Activated CD4-positive, CD25-positive, alpha-beta regulatory T cell treated with anti-CD3 and anti-CD28 coated beads, Interleukin-2, amount 50 U/mL, for 16 hours (primary cell): ENCODE measurements around the gene SLC6A18.

Experiments used
- DNase-seq: peaks from one replicate; pipeline ENCODE4 v3.0.0-alpha.2; 2020; ENCODE audit warnings: low read depth, low spot score

Gene SLC6A18

DNA sequence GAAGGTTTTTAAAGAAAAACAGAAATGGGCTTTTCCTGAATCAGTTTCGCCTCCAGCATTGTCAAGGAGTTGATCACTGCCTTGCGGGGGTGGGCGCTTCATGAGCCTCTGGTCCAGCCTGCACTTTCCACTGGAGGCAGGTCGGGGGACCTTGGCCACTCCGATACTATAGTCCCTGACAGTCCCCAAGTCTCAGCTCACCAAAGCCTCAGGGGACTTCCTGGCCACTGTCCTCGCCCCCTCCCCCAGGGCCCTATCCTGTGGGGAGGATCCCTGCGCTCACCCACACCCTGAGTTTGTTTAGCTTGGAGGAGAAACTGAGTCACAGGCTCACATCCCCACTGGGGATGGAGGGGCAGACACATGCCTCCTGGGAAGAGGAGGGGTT lies 22.4 kb upstream of the SLC6A18 start:
- DNase-seq, result no peak

DNA sequence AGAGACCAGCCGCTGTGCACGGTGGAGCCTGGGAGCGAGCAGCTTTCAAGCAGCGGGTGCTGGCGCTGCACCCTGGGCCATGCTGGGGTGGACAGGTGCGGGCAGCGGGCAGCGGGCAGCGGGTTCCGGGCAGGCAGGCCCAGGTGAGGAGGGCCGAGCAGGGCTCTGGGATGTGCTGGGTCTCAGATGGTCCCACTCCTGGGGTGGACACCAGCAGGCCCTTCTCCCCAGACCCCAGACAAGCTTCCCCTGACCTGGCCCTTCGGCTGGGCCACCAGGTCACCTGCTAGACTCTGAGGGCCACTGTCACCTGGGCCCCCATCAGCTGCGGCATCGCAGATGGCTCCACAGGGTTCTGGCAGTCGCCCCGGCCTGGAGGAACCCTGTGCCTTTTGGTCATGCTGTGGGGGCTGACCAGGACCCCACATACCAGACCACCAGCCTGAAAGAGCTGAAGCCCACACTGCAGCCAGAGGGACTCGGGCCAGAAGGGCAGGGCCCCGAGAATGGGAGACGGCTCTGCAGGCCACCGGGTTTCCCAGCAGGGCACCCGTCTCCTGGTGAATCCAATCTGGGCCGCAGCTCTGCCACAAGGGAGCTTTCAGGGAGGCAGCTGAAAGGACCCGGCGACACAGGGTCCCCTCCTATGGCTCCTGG lies 21.7 kb upstream of the SLC6A18 start:
- no peak for DNase-seq

DNA sequence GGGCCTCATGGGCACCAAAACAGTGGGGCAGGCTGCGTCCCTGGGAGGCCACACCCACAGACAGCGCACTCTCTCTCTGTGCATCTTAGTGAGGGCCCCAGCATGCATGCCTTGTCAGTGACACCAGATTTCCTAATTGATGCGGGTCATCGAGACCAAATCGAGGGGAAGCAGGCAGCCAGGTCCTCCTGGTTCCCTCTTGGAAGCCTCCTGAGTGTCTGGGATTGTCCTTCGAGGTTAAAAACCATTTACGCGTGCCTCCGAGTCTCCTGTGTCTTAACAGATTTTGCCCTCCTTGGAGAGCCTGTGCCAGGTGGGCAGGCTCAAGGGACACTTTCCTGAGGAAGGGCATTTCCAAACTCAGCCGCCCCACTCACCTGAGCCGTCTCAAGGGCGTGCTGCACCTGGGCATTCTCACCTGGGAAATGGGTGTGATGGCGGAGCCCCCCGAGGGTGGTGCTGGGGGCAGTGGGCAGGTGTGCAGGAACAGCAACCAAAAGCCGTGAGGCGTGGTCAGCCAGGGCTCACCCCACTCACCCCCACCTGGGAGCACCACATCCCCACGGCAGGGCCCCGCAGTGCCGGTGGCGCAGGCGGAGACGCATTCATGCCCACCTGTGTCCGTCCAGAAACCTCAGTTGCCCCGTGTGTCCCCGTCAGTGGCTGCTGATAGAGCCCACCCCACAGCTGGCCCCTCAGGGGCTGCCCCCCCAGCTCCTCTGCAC lies 21.1 kb upstream of the SLC6A18 start:
- no peak for DNase-seq

DNA sequence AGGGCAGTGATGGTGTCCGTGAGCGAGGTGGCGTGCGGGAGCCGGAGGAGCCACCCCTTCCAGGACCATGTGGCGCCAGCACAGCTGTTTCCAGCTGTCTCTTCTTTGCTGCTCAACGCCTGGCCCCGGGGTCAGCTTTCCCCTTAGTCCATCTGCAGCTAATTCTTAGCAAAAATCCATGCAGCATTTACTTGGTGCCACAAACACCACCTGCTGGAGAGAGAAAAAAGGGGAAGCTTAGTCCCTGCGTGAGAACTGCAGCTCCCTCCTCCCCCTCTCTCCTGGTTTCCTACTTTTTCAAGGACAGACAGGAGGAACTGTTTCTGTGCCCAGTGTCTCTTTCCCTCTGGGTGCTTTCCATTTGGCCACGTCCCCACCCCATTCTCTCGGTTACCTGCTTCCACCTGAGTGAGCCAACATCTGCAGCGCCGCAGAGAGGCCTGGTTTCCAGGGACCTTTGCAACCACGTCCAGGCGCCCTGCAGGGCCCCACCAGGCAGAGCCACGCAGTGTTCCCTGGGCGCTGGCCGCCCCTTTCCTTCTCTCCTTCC lies 20.4 kb upstream of the SLC6A18 start:
- no peak for DNase-seq

DNA sequence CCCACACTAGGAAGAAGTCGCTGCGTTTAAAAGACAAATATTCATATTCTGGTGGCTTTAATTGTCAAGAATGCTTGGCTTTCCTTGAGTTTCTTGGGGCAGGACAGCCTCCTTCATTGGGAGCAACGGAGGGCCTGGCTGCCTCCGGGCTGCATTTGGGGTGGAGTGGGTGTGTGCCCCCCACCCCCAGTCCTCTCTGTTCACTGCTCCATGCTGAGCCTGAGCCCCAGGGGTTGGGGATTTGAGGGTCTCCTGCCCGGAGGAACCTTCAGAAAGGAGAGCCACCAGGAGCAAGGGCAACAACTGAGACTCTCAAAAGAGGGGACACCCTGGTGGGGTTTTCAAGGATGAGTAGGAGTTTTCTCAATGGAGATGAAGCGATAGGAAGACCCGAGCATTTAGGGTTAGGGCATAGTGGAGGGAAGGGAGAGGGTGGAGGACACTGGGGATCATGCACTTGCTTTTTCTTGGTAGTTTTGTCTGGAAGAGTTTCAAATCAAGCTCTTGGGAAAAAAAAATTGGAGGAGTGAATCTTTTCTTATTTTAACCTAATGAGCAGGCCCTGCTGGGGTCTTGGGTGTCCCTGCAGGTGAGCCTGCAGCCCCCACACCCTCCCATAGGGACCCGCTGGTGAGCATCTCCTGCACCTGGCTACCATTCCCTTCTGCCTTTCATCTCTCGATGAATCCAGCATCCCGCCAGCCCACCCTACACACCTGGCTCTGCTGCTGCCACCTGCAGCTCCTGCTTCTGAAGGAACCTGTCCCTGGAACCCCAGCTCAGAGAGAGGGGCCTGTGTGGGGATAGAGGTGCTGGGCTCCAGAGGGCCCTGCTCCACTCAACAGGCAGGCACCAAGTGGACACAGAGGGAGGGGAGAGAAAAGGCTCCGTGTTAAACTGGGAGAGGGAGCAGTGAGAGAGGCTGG lies 19.7 kb upstream of the SLC6A18 start:
- no peak for DNase-seq

DNA sequence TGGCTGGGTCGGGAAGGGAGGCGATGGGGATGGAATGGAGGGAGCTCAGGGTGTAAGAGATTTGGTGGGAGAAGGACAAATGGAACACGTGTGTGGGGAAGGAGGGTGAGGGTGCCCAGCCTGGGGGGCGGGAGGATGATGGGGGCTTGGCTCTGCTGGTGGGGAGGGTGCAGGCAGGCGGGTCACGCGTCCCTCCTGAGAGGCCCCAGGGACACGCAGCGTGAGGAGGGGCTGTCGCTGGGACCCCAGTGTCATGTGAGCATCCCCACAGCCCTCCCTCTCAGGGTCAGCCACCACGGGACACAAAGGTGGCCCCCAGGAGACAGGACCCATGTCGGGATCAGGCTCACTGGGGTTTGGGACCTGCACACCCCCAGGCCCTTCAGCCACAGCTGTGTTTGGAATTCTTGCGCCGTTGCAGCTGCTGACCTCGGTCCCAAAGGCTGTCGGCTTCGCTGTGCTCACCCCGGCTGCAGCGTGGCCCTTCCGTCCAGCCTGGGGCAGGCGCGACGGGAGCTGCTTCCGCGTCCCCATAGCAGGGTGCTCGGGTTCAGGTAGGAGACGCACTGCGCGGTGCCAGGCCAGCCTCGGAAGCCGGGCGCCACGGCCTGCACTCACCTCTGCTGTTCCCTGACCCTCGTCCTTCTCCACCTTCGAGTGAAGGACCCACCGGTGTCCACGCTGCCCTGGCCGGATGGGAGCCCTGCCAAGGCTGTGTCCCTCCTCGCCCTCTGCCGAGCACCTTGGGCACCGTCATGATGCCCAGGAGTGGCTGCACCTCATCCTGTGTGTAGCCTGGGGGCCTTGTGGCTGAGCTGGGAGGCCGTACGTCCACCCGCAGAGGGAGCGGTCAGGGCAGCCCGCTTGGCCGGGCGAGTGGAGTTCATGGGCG lies 18.4 kb upstream of the SLC6A18 start:
- DNase-seq, result no peak

DNA sequence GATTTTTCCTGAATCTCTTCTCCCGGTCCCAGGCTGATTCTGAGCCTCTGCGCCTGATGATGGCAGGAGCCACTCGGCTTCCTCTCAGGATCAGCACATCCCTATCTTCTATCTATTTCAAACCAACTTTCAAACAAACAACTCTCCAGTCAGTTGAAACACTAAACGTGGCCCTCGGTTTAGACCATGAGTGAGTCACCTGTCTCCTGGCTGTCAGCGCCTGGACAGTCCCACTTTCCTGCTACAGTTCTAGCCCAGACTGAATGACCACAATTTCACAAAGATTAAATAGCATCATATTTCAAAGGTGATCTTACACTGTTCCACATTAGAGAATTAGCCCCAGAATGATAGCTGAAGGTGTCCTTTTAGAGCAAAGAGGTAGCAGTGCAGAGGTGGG lies 17.6 kb upstream of the SLC6A18 start:
- DNase-seq, result no peak

DNA sequence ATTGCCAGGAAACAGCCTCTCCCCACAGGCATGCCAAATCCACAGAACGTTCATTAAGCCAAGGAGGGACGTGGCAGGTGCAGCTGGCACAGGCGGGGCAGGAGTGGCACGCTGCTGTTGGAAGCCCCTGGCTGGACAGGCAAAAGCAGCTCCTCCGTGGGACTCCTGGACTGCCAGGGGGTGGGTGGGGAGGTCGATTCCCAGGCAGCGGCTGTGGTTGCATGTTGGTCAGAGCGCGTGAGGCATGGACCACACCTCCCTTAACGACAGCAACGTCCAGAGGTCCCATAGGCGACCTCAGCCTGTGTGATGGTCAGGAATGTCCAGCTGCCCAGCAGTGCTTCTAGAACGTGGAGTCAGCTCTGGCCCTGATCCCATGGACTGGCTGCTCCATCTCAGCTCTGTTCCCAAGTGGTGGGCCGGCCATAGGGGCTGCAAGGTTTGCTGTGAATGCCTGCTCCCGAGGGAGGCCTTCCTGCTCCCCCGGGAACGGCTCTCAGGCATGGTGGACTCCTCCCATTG lies 16.9 kb upstream of the SLC6A18 start:
- DNase-seq, result no peak

DNA sequence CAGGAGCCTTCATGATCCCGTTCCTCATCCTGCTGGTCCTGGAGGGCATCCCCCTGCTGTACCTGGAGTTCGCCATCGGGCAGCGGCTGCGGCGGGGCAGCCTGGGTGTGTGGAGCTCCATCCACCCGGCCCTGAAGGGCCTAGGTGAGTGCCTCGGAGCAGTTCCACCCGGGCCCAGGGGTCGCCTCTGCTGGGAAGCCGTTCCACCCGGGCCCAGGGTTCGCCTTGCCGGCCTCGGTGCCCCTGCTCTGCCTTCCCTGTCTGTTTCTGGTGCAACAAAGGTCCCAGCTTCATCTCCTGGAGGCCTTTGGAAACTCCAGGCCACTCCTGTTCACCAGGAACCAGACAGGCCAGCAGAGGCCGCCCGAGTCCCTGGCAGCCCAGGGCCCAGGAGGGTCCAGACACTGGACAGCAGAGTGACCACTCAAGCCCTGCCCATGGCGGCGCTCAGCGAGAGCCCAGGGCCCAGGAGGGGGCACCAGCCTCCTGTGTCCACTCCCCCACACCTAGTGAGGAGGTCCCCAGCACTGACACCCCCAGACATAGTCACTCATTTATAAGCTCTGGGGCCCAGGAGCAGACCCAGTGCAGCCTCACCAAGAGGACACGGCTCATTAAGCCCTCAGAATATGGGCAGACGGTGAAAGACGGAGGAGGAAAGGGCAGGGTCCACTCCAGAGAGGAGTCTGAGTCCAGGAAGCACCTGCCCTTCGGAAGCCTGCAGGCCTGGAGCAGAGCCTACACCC lies 16.3 kb upstream of the SLC6A18 start:
- DNase-seq, result no peak

DNA sequence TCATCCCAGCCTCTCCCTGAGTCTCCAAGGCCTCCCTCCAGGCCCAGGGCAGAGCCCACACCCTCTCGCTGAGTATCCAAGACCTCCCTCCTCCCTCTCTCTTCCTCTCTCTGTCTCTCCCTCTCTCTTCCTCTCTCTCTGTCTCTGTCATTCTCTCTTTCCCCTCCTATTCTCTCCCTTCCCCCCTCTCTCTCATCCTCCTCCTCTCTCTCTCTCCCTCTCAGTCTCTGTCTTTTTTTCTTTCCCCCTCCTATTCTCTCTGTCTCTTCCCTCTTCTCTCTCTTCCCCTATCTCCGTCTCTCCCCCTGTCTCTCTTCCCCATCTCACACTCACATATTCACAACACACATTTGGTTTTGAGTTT lies 15.7 kb upstream of the SLC6A18 start:
- DNase-seq, result no peak

DNA sequence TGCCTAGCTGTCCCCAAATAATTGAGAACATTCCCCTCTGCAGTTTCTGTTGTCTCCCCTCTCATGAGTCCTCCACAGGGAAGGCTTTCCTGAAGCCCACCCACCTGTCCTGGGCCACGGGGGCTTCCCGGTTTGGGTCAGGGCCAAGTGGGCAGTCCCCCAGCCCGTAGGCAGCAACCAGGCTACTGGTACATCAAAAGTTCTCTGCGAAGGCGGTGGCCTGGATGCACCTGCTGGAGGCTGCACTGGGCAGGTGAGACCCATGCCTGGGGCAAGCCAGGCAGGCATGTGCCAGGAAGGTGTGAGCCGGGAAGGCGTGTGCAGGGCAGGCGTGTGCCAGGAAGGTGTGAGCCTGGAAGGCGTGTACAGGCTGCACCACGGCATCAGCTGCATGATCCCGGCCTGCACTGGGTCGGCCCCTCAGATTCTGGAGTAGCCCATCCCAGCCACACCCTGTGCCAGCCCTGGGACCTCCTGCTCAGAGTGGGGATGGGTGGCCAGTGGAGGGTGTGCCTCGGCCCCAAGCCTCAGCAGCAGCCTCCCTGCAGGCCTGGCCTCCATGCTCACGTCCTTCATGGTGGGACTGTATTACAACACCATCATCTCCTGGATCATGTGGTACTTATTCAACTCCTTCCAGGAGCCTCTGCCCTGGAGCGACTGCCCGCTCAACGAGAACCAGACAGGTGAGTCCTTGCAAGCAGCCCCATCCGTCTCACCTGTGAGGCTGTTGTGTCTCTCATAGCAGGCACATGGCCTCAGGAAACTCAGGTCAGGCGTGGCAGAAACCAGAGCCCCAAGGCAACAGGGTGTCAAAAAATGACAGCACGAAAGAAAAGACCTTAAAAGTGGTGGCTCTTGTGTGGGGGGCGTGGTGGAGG lies 15.0 kb upstream of the SLC6A18 start:
- DNase-seq, result no peak

DNA sequence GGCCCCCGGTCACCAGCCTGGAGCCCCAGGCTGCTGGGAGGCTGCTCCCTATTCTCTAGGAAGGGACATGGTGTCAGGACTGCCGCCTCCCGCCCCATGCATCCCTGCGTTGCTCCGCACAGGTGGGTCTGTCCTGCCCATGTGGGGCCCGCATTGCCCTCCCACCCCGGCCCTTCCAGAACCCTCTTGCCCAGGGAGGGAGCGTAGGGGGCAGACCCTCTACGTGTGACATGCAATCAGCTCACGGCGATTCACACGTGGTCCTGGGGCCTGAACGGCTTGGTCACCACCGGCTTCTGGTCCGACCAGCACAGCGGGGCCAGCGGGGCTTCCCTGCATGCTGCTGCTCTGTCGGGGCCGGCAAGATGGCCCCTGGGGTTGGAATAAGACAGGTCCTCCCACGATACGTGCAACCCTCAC lies 14.3 kb upstream of the SLC6A18 start:
- DNase-seq, result no peak

DNA sequence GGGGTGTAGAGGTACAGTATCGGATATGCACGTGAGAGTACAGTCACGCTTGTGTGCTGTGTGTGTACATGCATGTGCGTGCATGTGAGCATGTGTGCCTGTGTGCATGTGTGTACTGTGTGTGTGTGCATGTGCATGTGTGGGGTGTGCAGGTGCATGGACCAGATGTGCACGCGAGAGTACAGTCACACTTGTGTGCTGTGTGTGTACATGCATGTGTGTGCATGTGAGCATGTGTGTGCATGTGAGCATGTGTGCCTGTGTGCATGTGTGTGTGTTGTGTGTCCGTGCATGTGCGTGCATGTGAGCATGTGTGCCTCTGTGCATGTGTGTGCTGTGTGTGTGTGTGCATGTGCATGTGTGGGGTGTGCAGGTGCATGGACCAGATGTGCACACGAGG lies 13.5 kb upstream of the SLC6A18 start:
- no peak for DNase-seq

DNA sequence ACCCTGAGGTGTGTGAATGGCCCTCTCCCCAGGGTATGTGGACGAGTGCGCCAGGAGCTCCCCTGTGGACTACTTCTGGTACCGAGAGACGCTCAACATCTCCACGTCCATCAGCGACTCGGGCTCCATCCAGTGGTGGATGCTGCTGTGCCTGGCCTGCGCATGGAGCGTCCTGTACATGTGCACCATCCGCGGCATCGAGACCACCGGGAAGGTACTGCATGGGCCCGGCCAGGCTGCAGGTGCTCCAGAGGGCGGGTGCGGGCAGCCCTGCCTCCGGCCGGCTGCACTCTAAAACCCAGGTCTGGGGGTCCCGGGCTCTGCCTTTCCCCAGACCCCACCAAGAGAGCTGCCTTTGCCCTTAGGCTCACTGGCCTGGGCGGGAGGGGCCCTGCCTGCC lies 12.9 kb upstream of the SLC6A18 start:
- DNase-seq, result no peak

DNA sequence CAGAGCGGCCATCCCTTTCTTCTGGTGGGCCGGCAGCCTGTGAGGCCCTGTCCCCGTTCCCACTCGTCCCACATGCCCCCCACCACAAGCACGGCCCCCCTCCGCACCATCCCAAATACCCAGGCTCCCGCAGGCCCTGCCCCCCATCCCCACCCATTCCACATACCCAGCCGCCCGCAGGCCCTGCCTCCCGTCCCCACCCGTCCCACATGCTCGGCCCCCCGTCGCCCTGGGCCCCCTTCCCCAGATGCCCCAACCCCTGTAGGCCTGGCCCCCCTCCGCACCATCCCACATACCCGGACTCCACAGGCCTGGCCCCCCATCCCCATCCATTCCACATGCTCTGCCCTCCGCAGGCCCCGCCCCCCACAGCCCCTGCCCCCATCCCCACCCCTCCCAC lies 12.3 kb upstream of the SLC6A18 start:
- DNase-seq, result no peak

DNA sequence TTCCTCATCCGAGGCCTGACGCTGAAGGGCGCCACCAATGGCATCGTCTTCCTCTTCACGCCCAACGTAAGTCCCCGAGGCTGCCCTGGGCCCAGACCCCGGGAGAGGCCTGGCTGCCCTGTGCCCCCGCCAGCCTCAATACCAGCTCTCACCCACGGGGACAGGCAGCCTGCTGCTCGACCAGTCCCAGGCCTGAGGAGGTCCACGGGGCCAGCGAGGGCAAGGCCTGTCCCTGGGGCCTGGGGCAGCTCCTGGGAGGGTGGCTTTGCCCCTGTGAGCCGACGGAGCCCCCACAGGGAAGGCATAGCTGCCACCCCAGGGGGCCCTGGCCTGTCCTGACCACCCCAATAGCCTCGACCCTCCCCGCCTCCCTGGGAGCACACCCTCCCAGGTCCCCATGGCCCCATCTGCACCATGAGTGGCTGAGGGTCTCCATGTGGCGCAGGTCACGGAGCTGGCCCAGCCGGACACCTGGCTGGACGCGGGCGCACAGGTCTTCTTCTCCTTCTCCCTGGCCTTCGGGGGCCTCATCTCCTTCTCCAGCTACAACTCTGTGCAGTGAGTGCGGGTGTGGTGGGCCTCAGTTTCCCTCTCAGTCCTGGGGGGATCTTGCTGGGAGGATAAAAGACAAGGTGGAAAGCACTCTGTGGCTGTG lies 11.5 kb upstream of the SLC6A18 start:
- DNase-seq, result no peak

DNA sequence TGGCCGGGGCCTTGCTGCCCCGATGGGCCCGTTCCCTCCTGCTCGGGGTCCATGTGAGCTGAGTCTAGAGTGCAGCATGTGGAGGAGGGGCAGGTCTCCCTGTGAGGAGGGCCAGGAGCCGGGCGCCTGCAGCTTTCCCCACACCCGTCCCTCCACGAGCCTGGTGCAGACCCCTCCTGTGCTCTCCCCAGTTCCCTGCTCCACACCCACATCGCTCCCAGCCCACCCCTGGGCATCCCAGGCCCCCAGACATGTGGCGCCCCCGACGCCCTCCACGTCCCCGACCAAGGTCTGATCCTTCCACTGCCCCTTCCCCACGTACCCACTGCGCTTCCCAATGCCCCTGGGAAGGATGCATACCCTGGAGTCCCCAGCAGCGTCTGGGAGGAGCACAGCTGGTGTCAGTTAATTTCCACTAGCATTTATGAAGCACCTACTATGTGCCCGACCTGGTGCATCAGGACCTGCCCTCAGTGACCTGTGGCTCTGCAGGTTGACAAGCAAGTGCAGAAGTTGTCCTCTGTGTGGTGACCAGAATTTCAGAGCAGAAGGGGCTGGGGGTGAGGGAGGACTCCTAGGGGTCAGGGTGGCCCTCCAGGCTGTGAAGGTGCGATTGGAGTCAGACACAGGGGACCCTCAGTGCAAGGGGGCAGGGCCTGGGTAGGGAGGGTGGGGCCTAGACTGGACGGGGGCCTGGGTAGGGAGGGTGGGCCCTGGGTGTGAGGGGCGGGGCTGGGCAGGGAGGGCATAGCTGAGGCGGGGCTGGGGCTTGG lies 10.8 kb upstream of the SLC6A18 start:
- no peak for DNase-seq

DNA sequence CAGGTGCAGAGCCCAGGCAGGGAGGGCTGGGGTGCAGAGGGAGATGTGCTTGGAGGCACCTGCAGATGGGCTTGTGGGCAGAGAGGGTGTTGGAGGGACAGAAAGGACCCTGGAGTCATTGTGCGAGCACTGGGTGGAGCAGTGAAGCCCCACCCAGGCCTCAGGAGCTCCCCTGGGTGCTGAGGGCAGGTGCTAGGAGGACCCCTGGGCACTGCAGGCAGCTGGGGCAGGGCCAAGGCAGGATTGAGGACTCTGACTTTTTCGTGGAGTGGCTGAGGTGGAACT lies 10.3 kb upstream of the SLC6A18 start:
- no peak for DNase-seq
